GM13976 (cell line): Measurements from ENCODE around the gene CLDN12.

Experiments
- DNase-seq: peaks from one replicate; pipeline ENCODE4 v3.0.0; 2012; ENCODE audit warnings: low spot score
- CTCF ChIP-seq: IDR thresholded peaks from 2 replicates; pipeline ENCODE4 v1.5.1; 2012; ENCODE audit warnings: borderline replicate concordance, mild to moderate bottlenecking; ENCODE audit not compliant: insufficient read depth; ENCODE audit errors: extremely low read depth, missing control alignments, control extremely low read depth
- in situ Hi-C: fragments of 300-500 bp; cut with MboI; formaldehyde crosslinking; loops from one replicate; pipeline ENCODE4 v1.12.0; 2022; ENCODE audit warnings: low sequenced_read_pairs, mixed read lengths, inconsistent platforms; ENCODE audit not compliant: unreplicated experiment

The CLDN12 gene

GRCh38 chr7:90425376-90425775 lies 22.1 kb downstream of the CLDN12 start:
- DNase-seq: no peak
- in situ Hi-C loops: loop anchor here (10.0 kb wide), 1 partner anchor 261 kb away; no protein-coding TSS in a partner anchor
- TF ChIP-seq CTCF: no peak

- DNase-seq: no peak
- no peak for TF ChIP-seq CTCF
- in situ Hi-C loops: no loop called here
These were observed 27.6 kb downstream of the CLDN12 start for GRCh38 chr7:90430614-90431460.

- no peak for DNase-seq
- no peak for TF ChIP-seq CTCF
- in situ Hi-C loops: no loop called here
These were observed 29.5 kb downstream of the CLDN12 start for GRCh38 chr7:90432752-90433151.

GRCh38 chr7:90433221-90433620 lies 30.0 kb downstream of the CLDN12 start:
- no peak for TF ChIP-seq CTCF
- in situ Hi-C loops: no loop called here
- DNase-seq: no peak

GRCh38 chr7:90445633-90446032 lies 42.4 kb downstream of the CLDN12 start:
- in situ Hi-C loops: no loop called here
- TF ChIP-seq CTCF: no peak
- DNase-seq: no peak

GRCh38 chr7:90446137-90446899 lies 43.1 kb downstream of the CLDN12 start:
- in situ Hi-C loops: no loop called here
- TF ChIP-seq CTCF: no peak

More at GRCh38 chr7:90446137-90446899, 43.1 kb downstream of the CLDN12 start:
- no peak for DNase-seq
